HUES48 (cell line): ENCODE measurements around the gene OAS2.

Experiments
- H3K27ac ChIP-seq: one replicate; pipeline ENCODE4 v1.7.0; 2013; ENCODE audit warnings: low read depth, low read length, inconsistent platforms
- H3K27me3 ChIP-seq: 2 replicates; pipeline ENCODE4 v1.6.1; 2013; ENCODE audit warnings: mild to moderate bottlenecking, low read length; ENCODE audit not compliant: control insufficient read depth, insufficient read depth
- H3K36me3 ChIP-seq: 2 replicates; pipeline ENCODE4 v1.6.1; 2013; ENCODE audit warnings: low read length; ENCODE audit not compliant: control insufficient read depth, insufficient read depth
- H3K4me1 ChIP-seq: 2 replicates; pipeline ENCODE4 v1.6.1; 2013; ENCODE audit warnings: mild to moderate bottlenecking, low read length; ENCODE audit not compliant: control insufficient read depth, insufficient read depth
- H3K4me3 ChIP-seq: 2 replicates; pipeline ENCODE4 v1.5.1; 2013; ENCODE audit warnings: mild to moderate bottlenecking, low read depth, low read length
- H3K9ac ChIP-seq: 2 replicates; pipeline ENCODE4 v1.6.1; 2013; ENCODE audit warnings: mild to moderate bottlenecking, low read depth, low read length, moderate library complexity
- H3K9me3 ChIP-seq: 2 replicates; pipeline ENCODE4 v1.6.1; 2013; ENCODE audit warnings: low read length; ENCODE audit not compliant: control insufficient read depth, insufficient read depth

Gene OAS2

GRCh38 chr12:113058553-113058952, 80.2 kb downstream of the OAS2 start:
- Histone ChIP-seq H3K9me3 (no peaks in the 10 kb centered on the region), H3K27ac (no peak overlapping the region), H3K4me3 (no peak overlapping the region), H3K36me3 (no peaks in the 10 kb centered on the region), H3K27me3 (peaks cover 48% of the 10 kb centered on the region), H3K9ac (no peak overlapping the region), H3K4me1 (peaks cover 11% of the 10 kb centered on the region; the same call in 1 of the 2 replicates)

GRCh38 chr12:113059071-113059595, 80.8 kb downstream of the OAS2 start:
- Histone ChIP-seq H3K4me3 (no peak overlapping the region), H3K27me3 (peaks cover 47% of the 10 kb centered on the region), H3K4me1 (peaks cover 11% of the 10 kb centered on the region; the same call in 1 of the 2 replicates), H3K27ac (no peak overlapping the region), H3K9ac (no peak overlapping the region), H3K36me3 (no peaks in the 10 kb centered on the region), H3K9me3 (no peaks in the 10 kb centered on the region)

- peaks cover 36% of the 10 kb centered on the region for H3K27me3 ChIP-seq
Observed at GRCh38 chr12:113060336-113060960, 82.1 kb downstream of the OAS2 start.

GRCh38 chr12:113061061-113061694, 82.9 kb downstream of the OAS2 start:
- H3K27me3 ChIP-seq = peaks cover 29% of the 10 kb centered on the region
- H3K4me1 ChIP-seq = peaks cover 11% of the 10 kb centered on the region; the same call in 1 of the 2 replicates
- no peak overlapping the region for H3K9ac ChIP-seq
- no peaks in the 10 kb centered on the region for H3K9me3 ChIP-seq
- no peaks in the 10 kb centered on the region for H3K36me3 ChIP-seq
- H3K4me3 ChIP-seq = no peak overlapping the region
- H3K27ac ChIP-seq = no peak overlapping the region

More at GRCh38 chr12:113060336-113060960, 82.1 kb downstream of the OAS2 start:
- peaks cover 11% of the 10 kb centered on the region; the same call in 1 of the 2 replicates for H3K4me1 ChIP-seq
- no peaks in the 10 kb centered on the region for H3K36me3 ChIP-seq
- H3K9me3 ChIP-seq = no peaks in the 10 kb centered on the region
- H3K9ac ChIP-seq = no peak overlapping the region
- no peak overlapping the region for H3K4me3 ChIP-seq
- H3K27ac ChIP-seq = no peak overlapping the region
